ENCODE results near the gene SERP2. TPM values are rescaled to one million over a fixed set of nuclear protein-coding genes. Genes with fewer than 3 reads are reported as not detected.

SERP2 gene
- total RNA-seq, 1 donor from 2014 or later = 0.25 TPM

DNA sequence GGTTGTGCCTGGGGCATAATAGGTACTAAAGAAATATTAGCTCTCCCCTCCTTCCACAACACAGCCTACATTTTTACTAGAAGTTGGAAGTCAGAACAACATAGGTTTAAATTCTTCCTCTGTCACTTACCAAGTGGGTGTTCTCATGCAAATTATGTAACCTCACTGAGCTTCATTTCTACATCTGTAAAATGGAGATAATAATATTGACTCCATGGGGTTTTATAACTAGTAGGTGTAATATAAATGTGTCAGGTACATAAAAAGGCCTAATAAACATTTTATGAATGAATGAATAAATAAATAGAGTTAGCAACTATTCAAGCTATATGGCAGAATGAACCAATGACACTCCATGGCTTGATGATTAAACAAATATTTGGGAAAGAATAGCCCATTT, 27.1 kb upstream of the SERP2 start:
- no peak for DNase-seq (ENCODE audit: low spot score)
- intact Hi-C loops (cut with micrococcal nuclease) = no loop called here
- Mint-ChIP-seq H3K27me3 (ENCODE audit: low read depth) (peaks cover 8% of the 10 kb centered on the region), H3K36me3 (ENCODE audit: low read depth) (no peaks in the 10 kb centered on the region), H3K27ac (no peak overlapping the region), H3K4me3 (ENCODE audit: low read depth) (no peak overlapping the region), H3K9me3 (no peaks in the 10 kb centered on the region), H3K4me1 (ENCODE audit: low read depth) (no peaks in the 10 kb centered on the region)

DNA sequence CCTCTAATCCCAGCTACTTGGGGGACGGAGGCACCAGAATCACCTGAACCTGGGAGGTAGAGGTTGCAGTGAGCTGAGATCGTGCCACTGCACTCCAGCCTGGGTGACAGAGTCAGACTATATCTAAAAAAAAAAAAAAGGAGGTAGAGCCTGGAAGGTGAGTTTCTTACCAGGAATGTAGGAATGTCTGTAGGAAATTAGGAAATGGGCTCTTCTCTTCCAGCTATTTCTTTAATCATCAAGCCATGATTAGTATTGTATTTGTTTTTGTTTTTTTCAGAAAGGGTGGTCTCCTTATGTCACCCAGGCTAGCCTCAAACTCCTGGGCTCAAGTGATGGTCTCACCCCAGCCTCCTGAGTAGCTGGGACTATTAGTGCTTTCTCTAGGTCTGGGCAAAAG, 26.3 kb upstream of the SERP2 start:
- intact Hi-C loops (cut with micrococcal nuclease) = no loop called here
- H3K4me1 Mint-ChIP-seq (ENCODE audit: low read depth) = peaks cover 3% of the 10 kb centered on the region
- DNase-seq (ENCODE audit: low spot score) = no peak
- H3K9me3 Mint-ChIP-seq = no peaks in the 10 kb centered on the region
- H3K36me3 Mint-ChIP-seq (ENCODE audit: low read depth) = no peaks in the 10 kb centered on the region
- no peak overlapping the region for H3K27ac Mint-ChIP-seq
- peaks cover 8% of the 10 kb centered on the region for H3K27me3 Mint-ChIP-seq (ENCODE audit: low read depth)
- no peak overlapping the region for H3K4me3 Mint-ChIP-seq (ENCODE audit: low read depth)

DNA sequence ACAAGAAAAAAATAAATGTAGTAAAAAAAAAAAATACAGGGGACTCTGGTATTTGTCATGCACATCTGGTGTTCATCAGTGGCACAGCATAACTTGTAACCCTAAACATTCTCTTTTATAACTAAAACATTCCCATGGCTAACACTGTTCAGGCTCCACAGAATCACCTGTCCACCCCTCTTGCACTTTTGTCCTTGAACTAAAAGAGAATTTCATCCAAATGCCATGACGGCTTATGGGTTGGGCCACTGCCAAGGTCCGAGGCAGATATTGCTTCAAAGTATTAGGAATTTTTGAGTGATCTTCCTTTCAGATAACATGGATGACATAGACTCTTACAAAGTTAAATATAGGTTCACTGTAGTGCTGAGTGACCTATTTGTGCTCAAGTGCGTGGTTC, 25.7 kb upstream of the SERP2 start:
- Mint-ChIP-seq H3K27ac (no peak overlapping the region), H3K36me3 (ENCODE audit: low read depth) (no peaks in the 10 kb centered on the region)
- intact Hi-C loops (cut with micrococcal nuclease) = no loop called here

DNA sequence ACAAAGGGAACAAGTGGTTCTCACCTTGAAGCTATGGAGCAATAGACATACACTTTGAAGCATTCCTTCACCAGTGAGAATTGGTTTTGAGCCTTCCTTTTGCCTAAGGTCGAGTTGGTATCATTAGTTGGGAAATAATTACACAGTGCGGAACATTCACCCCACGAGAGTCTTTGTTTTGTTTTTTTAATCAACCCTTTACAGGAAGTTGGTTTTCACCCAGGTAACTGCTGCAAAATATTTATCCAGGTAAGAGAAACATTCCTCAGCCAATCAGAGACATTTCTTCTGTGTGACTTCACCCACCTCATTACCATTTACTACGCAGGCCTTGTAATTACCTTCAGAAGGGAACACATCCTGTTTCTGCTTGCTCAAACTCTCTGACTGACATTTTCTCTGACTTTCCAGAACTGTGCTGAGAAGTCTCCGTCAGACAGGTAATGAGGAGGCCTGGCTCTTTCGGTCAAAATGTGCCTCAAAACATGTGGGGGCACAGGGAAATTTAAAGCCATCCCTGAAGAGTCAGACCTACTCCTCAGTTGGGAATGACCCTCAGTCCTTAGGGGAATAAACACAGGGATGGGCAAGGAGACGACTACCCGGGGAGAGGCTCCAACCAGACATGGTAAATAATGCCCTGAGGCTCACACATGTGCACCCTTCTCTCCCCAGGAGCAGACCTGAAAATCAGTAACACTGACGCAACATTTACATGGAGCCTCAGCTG, 22.7 kb upstream of the SERP2 start:
- Mint-ChIP-seq H3K4me3 (ENCODE audit: low read depth) (no peak overlapping the region), H3K9me3 (no peaks in the 10 kb centered on the region), H3K27ac (no peak overlapping the region), H3K36me3 (ENCODE audit: low read depth) (no peaks in the 10 kb centered on the region), H3K4me1 (ENCODE audit: low read depth) (peaks cover 9% of the 10 kb centered on the region), H3K27me3 (ENCODE audit: low read depth) (peaks cover 10% of the 10 kb centered on the region)
- no peak for DNase-seq (ENCODE audit: low spot score)
- intact Hi-C loops (cut with micrococcal nuclease) = no loop called here

More for the DNA sequence above, 25.7 kb upstream of the SERP2 start:
- Mint-ChIP-seq H3K4me3 (ENCODE audit: low read depth) (no peak overlapping the region), H3K27me3 (ENCODE audit: low read depth) (peaks cover 8% of the 10 kb centered on the region), H3K9me3 (no peaks in the 10 kb centered on the region), H3K4me1 (ENCODE audit: low read depth) (peaks cover 9% of the 10 kb centered on the region)
- DNase-seq (ENCODE audit: low spot score) = no peak

DNA sequence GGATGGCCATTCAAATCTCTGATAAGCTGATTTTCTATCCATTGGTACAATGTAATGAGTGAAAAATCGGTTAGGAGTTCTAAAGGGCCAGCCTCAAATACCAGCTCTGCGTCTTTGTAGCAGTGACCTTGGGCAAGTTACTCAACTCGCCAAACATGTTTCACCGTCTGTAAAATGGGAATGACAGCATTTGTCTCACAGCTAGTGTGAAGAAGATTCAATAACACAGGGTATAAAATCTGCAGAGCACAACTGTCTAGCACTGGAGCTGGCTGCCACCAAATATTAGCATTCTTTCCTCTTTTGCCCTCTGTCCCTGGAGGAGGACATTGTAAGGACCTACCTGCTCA, 22.1 kb upstream of the SERP2 start:
- peaks cover 9% of the 10 kb centered on the region for H3K4me1 Mint-ChIP-seq (ENCODE audit: low read depth)
- peaks cover 10% of the 10 kb centered on the region for H3K27me3 Mint-ChIP-seq (ENCODE audit: low read depth)
- no peaks in the 10 kb centered on the region for H3K9me3 Mint-ChIP-seq
- H3K36me3 Mint-ChIP-seq (ENCODE audit: low read depth) = no peaks in the 10 kb centered on the region
- intact Hi-C loops (cut with micrococcal nuclease) = no loop called here
- no peak overlapping the region for H3K27ac Mint-ChIP-seq
- no peak overlapping the region for H3K4me3 Mint-ChIP-seq (ENCODE audit: low read depth)
- no peak for DNase-seq (ENCODE audit: low spot score)

DNA sequence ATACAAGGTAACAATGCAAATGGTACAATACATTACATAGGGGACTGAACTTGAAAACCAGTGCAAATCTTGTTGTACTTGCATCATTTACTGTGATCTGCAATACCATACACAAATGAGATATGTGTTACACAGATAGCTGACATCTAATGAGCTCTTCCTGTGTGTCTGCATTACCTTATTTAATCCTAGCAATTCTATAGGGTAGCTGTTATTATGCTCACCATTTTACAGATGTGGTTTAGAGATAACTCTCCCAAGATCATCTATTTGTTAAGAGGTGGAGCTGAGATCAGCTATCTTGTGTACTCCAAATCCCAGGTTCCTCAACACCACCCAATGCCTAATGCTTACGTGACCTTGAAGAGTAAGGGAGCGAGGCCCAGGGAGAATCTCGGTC, 21.4 kb upstream of the SERP2 start:
- H3K4me1 Mint-ChIP-seq (ENCODE audit: low read depth) = peaks cover 9% of the 10 kb centered on the region
- intact Hi-C loops (cut with micrococcal nuclease) = no loop called here
- H3K4me3 Mint-ChIP-seq (ENCODE audit: low read depth) = no peak overlapping the region

DNA sequence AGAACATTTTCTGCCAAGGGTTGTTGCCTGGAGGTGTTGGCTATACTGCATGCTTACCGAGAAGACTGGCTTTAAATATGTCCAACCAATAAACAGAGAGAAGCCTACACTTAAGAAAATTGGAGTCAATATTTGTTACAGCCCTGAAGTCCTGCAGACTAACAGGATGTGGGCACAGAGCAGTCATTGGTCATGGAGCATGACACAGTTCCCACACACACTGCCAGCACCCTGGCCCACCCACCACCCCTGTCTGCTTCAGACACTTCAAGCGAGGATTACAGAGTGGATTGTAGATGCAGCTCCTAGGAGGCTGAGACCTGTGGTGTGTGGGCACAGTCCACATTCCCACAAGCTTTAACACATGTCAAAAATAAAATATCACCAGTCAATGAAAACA, 21.0 kb upstream of the SERP2 start:
- DNase-seq (ENCODE audit: low spot score) = no peak
- intact Hi-C loops (cut with micrococcal nuclease) = no loop called here
- Mint-ChIP-seq H3K9me3 (no peaks in the 10 kb centered on the region), H3K27ac (no peak overlapping the region), H3K4me3 (ENCODE audit: low read depth) (no peak overlapping the region), H3K27me3 (ENCODE audit: low read depth) (peaks cover 12% of the 10 kb centered on the region), H3K4me1 (ENCODE audit: low read depth) (peaks cover 9% of the 10 kb centered on the region), H3K36me3 (ENCODE audit: low read depth) (no peaks in the 10 kb centered on the region)

More for the DNA sequence above, 21.4 kb upstream of the SERP2 start:
- no peaks in the 10 kb centered on the region for H3K9me3 Mint-ChIP-seq
- DNase-seq (ENCODE audit: low spot score) = no peak
- peaks cover 10% of the 10 kb centered on the region for H3K27me3 Mint-ChIP-seq (ENCODE audit: low read depth)
- no peak overlapping the region for H3K27ac Mint-ChIP-seq
- no peaks in the 10 kb centered on the region for H3K36me3 Mint-ChIP-seq (ENCODE audit: low read depth)

DNA sequence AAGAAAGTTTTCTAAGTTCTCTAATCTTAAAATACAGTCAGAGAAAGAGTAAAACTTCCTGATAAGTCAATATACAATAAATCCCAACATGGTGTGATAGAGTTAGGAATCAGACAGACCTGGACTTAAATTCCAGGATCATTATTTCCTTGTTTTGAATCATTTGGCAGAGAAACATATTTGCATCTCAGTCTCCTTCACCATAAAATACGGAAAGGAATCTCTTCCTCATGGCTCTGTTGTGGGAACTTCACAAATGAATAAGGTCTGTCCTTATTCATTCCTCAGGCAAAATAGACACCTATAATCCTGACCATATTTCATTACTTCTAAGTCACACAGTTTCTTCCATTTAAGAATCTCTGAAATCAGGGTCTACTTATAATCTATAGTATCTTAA, 19.3 kb upstream of the SERP2 start:
- intact Hi-C loops (cut with micrococcal nuclease) = no loop called here
- H3K9me3 Mint-ChIP-seq = no peaks in the 10 kb centered on the region
- H3K4me1 Mint-ChIP-seq (ENCODE audit: low read depth) = peaks cover 9% of the 10 kb centered on the region
- no peak for DNase-seq (ENCODE audit: low spot score)
- H3K4me3 Mint-ChIP-seq (ENCODE audit: low read depth) = no peak overlapping the region
- no peak overlapping the region for H3K27ac Mint-ChIP-seq
- H3K36me3 Mint-ChIP-seq (ENCODE audit: low read depth) = no peaks in the 10 kb centered on the region
- peaks cover 12% of the 10 kb centered on the region for H3K27me3 Mint-ChIP-seq (ENCODE audit: low read depth)

DNA sequence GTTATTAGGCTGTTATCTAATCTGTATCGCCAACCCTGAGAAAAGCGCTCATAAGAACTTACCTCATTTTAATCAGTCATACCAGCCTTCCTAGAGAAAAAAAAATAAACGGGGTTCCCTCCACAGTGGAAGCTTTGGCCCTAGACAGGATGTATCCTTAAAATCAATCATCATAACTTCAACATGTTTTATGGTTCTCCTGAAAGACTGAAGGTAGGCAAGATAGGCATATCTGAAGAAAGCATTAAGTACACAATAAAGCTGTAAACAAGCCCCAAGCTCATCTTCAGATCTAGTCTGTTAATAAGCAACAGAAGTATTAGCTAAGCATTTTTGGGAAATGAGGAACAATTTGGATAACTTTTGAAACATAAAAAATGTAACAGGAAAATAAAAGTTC, 18.7 kb upstream of the SERP2 start:
- Mint-ChIP-seq H3K4me1 (ENCODE audit: low read depth) (peaks cover 9% of the 10 kb centered on the region), H3K9me3 (no peaks in the 10 kb centered on the region), H3K36me3 (ENCODE audit: low read depth) (no peaks in the 10 kb centered on the region), H3K27ac (no peak overlapping the region), H3K4me3 (ENCODE audit: low read depth) (no peak overlapping the region), H3K27me3 (ENCODE audit: low read depth) (peaks cover 12% of the 10 kb centered on the region)
- intact Hi-C loops (cut with micrococcal nuclease) = no loop called here
- DNase-seq (ENCODE audit: low spot score) = no peak

DNA sequence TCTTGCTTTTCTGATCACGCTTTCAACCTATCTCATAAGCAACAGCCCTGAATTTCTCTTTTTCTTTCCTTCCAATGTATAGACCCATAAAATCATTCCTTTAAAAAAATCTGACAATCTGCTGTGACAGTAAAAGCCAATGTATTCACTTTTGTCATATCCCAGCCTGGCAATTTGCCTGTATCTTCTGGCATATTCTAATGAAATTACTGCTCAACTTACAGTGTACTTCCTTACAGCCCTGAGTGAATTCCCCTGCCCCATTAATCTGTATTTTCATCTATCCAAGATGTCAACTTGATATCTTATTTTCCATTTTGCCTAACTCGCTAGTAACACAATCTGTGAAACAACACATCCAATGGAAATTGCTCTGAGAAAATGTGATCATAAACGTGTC, 18.0 kb upstream of the SERP2 start:
- intact Hi-C loops (cut with micrococcal nuclease) = no loop called here
- no peak for DNase-seq (ENCODE audit: low spot score)
- Mint-ChIP-seq H3K4me1 (ENCODE audit: low read depth) (peaks cover 9% of the 10 kb centered on the region), H3K36me3 (ENCODE audit: low read depth) (no peaks in the 10 kb centered on the region), H3K9me3 (no peaks in the 10 kb centered on the region), H3K27ac (no peak overlapping the region), H3K27me3 (ENCODE audit: low read depth) (peaks cover 12% of the 10 kb centered on the region), H3K4me3 (ENCODE audit: low read depth) (no peak overlapping the region)

DNA sequence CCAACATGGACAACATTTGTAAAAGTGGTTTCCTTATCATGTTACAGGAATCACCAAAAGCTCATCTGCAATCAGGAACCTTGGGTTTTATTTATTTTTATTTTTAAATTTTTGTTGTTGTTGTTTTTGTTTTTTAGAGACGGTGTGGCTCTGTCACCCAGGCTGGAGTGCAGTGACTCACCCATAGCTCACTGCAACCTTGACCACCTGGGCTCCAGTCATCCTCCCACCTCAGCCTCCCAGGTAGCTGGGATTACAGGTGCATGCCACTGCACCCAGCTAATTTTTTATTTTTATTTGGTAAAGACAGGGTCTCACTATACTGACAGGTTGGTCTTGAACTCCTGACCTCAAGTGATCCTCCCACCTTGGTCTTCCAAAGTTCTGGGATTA, 13.6 kb upstream of the SERP2 start:
- H3K9me3 Mint-ChIP-seq = no peaks in the 10 kb centered on the region
- intact Hi-C loops (cut with micrococcal nuclease) = no loop called here
- no peak overlapping the region for H3K4me3 Mint-ChIP-seq (ENCODE audit: low read depth)
- H3K4me1 Mint-ChIP-seq (ENCODE audit: low read depth) = no peaks in the 10 kb centered on the region
- no peak overlapping the region for H3K27ac Mint-ChIP-seq
- no peaks in the 10 kb centered on the region for H3K36me3 Mint-ChIP-seq (ENCODE audit: low read depth)
- no peak for DNase-seq (ENCODE audit: low spot score)
- H3K27me3 Mint-ChIP-seq (ENCODE audit: low read depth) = peaks cover 9% of the 10 kb centered on the region

DNA sequence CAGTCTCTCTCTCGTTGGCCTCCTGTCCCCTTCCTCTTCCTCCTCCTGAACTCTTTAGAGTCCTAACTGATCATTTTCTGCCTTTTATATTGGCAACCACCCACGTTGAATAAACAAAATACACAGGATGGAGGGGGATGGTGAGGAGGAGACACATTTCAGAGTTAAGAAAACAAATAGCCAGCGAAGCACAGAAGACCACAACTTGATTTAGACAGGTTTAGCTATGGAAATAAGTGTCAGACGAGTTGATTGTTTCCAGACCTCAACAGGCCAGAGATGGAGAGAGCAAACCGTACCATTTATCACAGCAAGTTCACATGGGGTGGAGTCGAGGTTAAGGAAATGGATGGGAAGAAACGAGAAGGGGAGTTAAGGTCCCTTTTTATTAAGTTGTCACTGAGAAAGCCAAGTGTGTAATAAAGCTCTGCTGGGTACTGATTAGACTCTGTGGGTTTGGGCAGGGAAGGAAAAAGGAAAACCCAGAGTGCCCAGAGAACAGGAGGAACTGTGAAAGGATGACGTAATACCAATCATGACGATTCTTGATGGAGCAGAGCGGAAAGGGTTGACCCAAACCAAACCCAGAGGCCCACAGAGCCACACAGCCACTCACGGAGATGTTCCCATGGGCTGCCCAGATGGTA, 11.1 kb upstream of the SERP2 start:
- Mint-ChIP-seq H3K4me1 (ENCODE audit: low read depth) (no peaks in the 10 kb centered on the region), H3K9me3 (no peaks in the 10 kb centered on the region), H3K36me3 (ENCODE audit: low read depth) (no peaks in the 10 kb centered on the region), H3K27ac (no peak overlapping the region), H3K27me3 (ENCODE audit: low read depth) (peaks cover 8% of the 10 kb centered on the region), H3K4me3 (ENCODE audit: low read depth) (no peak overlapping the region)
- intact Hi-C loops (cut with micrococcal nuclease) = no loop called here
- DNase-seq (ENCODE audit: low spot score) = no peak

DNA sequence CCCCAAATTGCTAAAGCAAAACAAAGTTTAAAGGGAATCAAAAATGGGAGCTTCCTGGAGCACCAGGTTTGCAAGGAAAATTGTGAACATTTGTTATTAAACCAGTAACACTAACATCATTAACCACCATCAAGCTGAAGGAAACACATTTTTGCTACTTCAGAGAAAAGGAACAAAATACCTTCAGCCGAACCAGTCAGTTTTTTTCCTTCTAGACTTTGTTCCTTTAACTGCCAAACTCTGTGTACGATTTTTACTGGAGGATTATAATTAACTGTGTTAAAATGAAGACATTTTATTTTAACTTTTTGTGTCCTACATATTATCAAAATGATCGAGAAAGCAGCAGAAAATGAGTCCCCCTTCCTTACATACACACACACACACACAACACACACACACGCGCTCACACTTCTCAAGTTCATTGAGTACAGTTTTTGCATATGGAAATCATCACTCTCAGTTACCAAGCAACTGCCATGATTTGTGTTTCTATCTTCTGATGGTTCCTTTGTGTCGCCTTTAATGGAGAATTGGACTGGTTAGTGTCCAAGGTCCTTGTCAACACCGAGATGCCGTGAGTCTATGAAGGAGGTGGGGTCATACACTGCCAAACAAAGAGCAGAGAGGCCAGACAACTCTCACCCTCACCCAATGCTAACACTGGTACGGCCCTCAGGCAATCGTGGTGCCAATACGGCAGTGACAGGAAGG, 9.8 kb upstream of the SERP2 start:
- H3K27me3 Mint-ChIP-seq (ENCODE audit: low read depth) = peaks cover 6% of the 10 kb centered on the region
- intact Hi-C loops (cut with micrococcal nuclease) = no loop called here
- no peak overlapping the region for H3K27ac Mint-ChIP-seq
- no peak for DNase-seq (ENCODE audit: low spot score)
- no peak overlapping the region for H3K4me3 Mint-ChIP-seq (ENCODE audit: low read depth)
- no peaks in the 10 kb centered on the region for H3K9me3 Mint-ChIP-seq
- H3K4me1 Mint-ChIP-seq (ENCODE audit: low read depth) = no peaks in the 10 kb centered on the region
- no peaks in the 10 kb centered on the region for H3K36me3 Mint-ChIP-seq (ENCODE audit: low read depth)

Measured in activated T-helper 2 cell treated with anti-CD3 and anti-CD28 coated beads, Interferon-gamma antibody, Interleukin-2, Interleukin-4, amounts not matched to agents 10 μg/mL and 5 μg/mL and 100 μg/mL, durations not matched to agents 14 hours and 24 hours and 36 hours (primary cell).